Measurements from ENCODE around the gene KIF4A. TPM values are rescaled to one million over a fixed set of nuclear protein-coding genes. Genes with fewer than 3 reads are reported as not detected.

KIF4A gene
- polyA plus RNA-seq, 1 experiment: 10.8 TPM

DNA sequence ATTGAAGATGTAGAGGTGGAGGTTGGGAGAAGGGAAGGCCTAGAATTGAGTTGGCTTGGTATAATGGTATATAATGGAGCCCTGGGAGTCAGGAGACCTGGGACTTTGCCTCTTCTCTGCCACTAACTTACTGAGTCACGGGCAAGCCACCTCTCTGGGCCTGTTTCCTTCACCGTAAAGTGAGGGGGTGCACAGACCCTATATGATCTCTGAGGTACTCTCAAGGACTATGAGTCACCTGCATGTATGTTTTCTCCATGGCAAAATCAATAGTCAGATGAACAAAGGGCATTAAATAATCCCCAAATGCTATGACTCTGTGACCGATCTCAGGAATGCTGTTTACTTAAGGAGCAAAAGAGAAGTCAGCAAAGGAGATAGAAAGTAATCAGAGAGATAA, 35.0 kb upstream of the KIF4A start:
- POLR2A ChIA-PET: no interaction called here
- TF ChIP-seq, protein P1, sequence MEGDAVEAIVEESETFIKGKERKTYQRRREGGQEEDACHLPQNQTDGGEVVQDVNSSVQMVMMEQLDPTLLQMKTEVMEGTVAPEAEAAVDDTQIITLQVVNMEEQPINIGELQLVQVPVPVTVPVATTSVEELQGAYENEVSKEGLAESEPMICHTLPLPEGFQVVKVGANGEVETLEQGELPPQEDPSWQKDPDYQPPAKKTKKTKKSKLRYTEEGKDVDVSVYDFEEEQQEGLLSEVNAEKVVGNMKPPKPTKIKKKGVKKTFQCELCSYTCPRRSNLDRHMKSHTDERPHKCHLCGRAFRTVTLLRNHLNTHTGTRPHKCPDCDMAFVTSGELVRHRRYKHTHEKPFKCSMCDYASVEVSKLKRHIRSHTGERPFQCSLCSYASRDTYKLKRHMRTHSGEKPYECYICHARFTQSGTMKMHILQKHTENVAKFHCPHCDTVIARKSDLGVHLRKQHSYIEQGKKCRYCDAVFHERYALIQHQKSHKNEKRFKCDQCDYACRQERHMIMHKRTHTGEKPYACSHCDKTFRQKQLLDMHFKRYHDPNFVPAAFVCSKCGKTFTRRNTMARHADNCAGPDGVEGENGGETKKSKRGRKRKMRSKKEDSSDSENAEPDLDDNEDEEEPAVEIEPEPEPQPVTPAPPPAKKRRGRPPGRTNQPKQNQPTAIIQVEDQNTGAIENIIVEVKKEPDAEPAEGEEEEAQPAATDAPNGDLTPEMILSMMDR (IDR thresholded peaks at IDR 0.05; ENCODE audit: insufficient read depth, low read depth, low read length): no peak

DNA sequence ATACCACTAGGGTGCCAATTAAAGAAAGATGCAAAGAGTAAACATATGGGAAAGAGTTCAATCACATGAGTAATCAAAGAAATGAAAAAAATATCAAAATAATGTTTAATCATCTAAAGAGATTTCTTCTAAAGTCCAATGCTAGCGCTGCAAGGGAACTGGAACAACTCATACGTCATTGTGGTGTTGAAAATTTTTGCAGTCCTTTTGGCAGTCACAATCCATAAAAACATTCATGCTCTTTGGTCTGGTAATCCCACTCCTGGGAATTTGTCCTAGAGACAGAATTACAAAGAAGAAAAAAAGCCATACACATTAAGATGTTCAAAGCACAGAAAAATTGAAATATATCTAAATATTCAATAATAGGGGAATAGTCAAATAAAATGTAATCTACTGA, 34.5 kb upstream of the KIF4A start:
- CTCF ChIA-PET: no interaction called here
- no peak for DNase-seq (ENCODE audit: low read depth)
- no peak overlapping the region for H3K4me3 ChIP-seq (ENCODE audit: low read depth, low read length)
- H3K27me3 ChIP-seq (ENCODE audit: control insufficient read depth, insufficient read depth, low read length): no peaks in the 10 kb centered on the region
- H3K36me3 ChIP-seq (ENCODE audit: control insufficient read depth, insufficient read depth, low read length): no peaks in the 10 kb centered on the region
- POLR2A ChIA-PET: no interaction called here
- TF ChIP-seq, protein P1 (IDR thresholded peaks at IDR 0.05; ENCODE audit: insufficient read depth, low read depth, low read length): no peak

More for the DNA sequence above, 35.0 kb upstream of the KIF4A start:
- Histone ChIP-seq H3K36me3 (ENCODE audit: control insufficient read depth, insufficient read depth, low read length) (no peaks in the 10 kb centered on the region), H3K4me3 (ENCODE audit: low read depth, low read length) (no peak overlapping the region), H3K27me3 (ENCODE audit: control insufficient read depth, insufficient read depth, low read length) (no peaks in the 10 kb centered on the region)
- CTCF ChIA-PET: no interaction called here
- no peak for DNase-seq (ENCODE audit: low read depth)

DNA sequence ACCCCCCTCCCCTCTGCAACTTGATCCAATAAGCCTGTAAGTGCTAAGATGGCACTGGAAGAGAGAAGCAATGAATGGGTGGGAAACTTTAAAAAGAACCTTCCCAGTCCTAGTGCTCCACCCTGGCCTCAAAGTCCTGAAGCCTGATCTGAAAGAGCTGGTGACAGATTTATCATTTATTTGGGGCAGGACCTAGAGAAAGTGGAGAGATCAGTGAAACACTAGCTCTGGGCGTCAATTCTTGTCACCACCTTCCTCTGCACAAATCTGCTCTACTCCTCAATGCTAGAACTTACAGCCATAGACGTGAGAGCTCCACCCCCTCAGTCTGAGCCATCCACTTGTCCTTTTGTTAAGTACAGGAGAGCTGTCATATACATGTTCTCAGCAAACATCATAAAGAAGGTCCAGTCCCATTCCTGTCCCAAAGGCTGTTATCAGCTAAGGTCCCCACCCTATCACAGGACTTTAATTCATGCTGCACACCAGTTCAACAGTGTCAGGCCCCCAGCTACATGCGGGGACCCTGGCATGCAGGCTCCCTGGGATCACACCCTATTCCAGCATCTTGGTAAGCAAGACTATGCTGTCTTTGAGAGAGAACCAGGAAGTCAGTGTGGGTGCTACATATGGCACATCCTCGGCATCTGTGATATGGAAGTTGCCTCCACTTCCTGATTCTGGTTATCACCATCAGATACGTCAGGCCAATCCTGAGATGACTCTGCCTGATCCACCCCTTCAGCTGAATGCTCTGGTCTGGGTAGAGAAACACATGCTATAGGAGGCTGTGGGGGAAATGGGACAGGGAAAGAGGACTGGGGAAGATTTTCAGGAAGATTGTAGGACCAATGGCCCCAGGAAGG, 32.2 kb upstream of the KIF4A start:
- ChIA-PET CTCF (no interaction called here), POLR2A (no interaction called here)

DNA sequence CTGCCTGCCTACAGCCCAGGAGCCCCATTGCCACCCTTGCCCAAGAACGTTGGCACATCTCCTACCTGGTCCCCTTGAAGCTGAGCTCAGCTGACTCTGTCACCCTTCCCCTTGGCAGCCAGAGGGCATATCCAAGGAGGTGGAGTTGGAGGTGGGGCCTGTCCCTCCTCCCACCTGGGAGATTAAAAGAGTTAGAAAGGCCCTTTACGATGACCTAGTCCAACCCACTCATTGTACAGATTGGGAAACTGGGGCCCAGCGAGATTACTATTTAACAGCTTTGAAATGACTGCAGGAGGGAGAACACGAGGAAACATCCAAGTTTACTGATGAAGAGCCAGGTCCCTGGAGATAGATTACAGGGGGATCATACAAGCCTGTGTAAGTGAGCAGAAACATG, 29.8 kb upstream of the KIF4A start, which contains the start of gene P2RY4:
TSS of gene P2RY4 (minus strand) at position 101 of the 400 bp plus-strand sequence. CDS start 580 bp downstream, outside the sequence.
- TF ChIP-seq, protein P1 (IDR thresholded peaks at IDR 0.05; ENCODE audit: insufficient read depth, low read depth, low read length): no peak
- Histone ChIP-seq H3K27me3 (ENCODE audit: control insufficient read depth, insufficient read depth, low read length) (no peaks in the 10 kb centered on the region), H3K4me3 (ENCODE audit: low read depth, low read length) (no peak within 1 kb of the TSS), H3K36me3 (ENCODE audit: control insufficient read depth, insufficient read depth, low read length) (no peaks in the 10 kb centered on the region)
- DNase-seq (ENCODE audit: low read depth): no peak
- ChIA-PET CTCF (interaction anchor here (1.1 kb wide), 1 partner anchor 30 kb away, joined by 3 read pairs; no protein-coding TSS in a partner anchor), POLR2A (no interaction called here)

More for the DNA sequence above, 32.2 kb upstream of the KIF4A start:
- Histone ChIP-seq H3K36me3 (ENCODE audit: control insufficient read depth, insufficient read depth, low read length) (no peaks in the 10 kb centered on the region), H3K27me3 (ENCODE audit: control insufficient read depth, insufficient read depth, low read length) (no peaks in the 10 kb centered on the region), H3K4me3 (ENCODE audit: low read depth, low read length) (no peak overlapping the region)
- TF ChIP-seq, protein P1 (IDR thresholded peaks at IDR 0.05; ENCODE audit: insufficient read depth, low read depth, low read length): no peak
- DNase-seq (ENCODE audit: low read depth): no peak

DNA sequence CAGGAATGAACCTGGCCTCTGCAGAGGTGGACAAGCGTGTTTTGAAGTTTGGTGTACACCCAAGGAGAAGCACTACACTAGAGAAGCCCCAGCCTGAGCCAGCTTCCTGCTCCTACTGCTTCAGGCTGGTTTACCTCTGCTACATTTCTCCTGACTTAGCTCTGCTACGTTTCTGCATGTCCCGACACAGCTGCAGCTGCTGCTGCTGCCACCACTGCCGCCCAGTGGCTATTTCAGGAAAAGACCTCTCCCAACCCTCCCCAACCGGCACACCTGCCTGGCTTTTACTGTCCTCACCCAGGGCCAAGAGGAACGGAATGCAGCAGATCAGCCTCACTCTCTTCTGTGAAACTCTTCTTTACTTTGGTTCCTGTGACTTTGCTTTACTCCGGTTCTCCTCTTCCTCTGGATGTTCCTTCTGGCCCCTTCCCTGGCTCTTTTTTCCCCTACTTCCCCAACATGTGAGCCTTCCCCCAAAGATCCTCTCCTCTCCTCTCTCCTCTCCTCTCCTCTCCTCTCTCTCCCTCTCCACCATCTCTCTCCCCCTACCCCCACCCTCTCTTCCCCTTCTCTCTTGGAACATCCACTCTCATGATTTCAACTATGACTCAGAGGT, 26.8 kb upstream of the KIF4A start:
- DNase-seq (ENCODE audit: low read depth): no peak
- Histone ChIP-seq H3K27me3 (ENCODE audit: control insufficient read depth, insufficient read depth, low read length) (no peaks in the 10 kb centered on the region), H3K36me3 (ENCODE audit: control insufficient read depth, insufficient read depth, low read length) (no peaks in the 10 kb centered on the region), H3K4me3 (ENCODE audit: low read depth, low read length) (no peak overlapping the region)
- TF ChIP-seq, protein P1 (IDR thresholded peaks at IDR 0.05; ENCODE audit: insufficient read depth, low read depth, low read length): peak; percentile 62
- ChIA-PET CTCF (interaction anchor here (0.6 to 1.2 kb wide), 6 partner anchors 10 to 68 kb away, joined by 3 to 5 read pairs (median 3); partner anchors contain the start of gene PDZD11), POLR2A (no interaction called here)
